Measurements from ENCODE around the gene MPG. TPM values are rescaled to one million over a fixed set of nuclear protein-coding genes. Genes with fewer than 3 reads are reported as not detected.

MPG gene
- polyA plus RNA-seq, 3 donors, result 32.5 to 86.9 (median 70.6) TPM

DNA sequence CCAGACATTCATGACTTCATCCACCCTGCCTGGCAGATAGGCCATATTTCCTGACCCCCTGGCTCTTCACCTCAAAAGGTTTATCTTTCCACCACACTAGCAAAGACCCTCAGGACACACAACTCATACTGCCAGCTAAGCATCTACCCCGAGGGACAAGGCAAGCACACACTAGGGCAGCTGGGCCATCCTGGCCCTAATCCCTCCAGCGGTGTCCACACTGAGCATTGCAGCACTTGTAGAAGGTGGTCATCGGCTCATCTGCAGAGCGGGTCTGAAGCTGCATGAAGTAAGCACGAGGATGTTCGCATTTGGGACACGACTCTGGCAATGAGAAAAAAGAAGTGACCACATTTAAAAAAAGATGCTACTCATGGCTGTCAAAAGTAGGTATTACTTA, 30.8 kb upstream of the MPG start:
- H3K9me3 ChIP-seq (replicated peaks in 1 of 2; ENCODE audit: control insufficient read depth in 1 of 2, insufficient read depth in 1 of 2, low read length in 2 of 2), result no peaks in the 10 kb centered on the region
- peaks cover 0 to 3% of the 10 kb centered on the region in 2 donors for H3K4me1 ChIP-seq (ENCODE audit: control insufficient read depth in 1 of 2, insufficient read depth in 2 of 2, low read length in 2 of 2)
- Mint-ChIP-seq H3K4me3 (no peak overlapping the region), H3K4me1 (peaks cover 18% of the 10 kb centered on the region), H3K27ac (peak overlapping the region in 2 of 7 donors; percentile 48 to 74), H3K27me3 (ENCODE audit: low read depth in 3 of 3) (peaks cover 0 to 5% (median 0%) of the 10 kb centered on the region in 3 donors), H3K36me3 (peaks cover 63 to 79% of the 10 kb centered on the region in 2 donors), H3K9me3 (no peaks in the 10 kb centered on the region)
- H3K9ac ChIP-seq (ENCODE audit: insufficient read depth, low read length, poor library complexity, severe bottlenecking), result no peak overlapping the region
- no peak for DNase-seq
- peaks cover 11% of the 10 kb centered on the region for H4K20me1 ChIP-seq (ENCODE audit: insufficient read depth, low read length)
- no peak overlapping the region for H3K27ac ChIP-seq (ENCODE audit: low read depth in 1 of 2, low read length in 2 of 2)
- no peak overlapping the region for H3K4me2 ChIP-seq (replicated peaks; ENCODE audit: extremely low read depth, low read length, poor library complexity, severe bottlenecking)
- no peak overlapping the region for H3K4me3 ChIP-seq (replicated peaks in 1 of 3; ENCODE audit: low read depth in 2 of 3, low read length in 3 of 3)
- peaks cover 50 to 72% of the 10 kb centered on the region in 2 donors for H3K36me3 ChIP-seq (replicated peaks in 1 of 2; ENCODE audit: control insufficient read depth in 1 of 2, insufficient read depth in 2 of 2, low read length in 2 of 2)
- no peaks in the 10 kb centered on the region for H3K27me3 ChIP-seq (ENCODE audit: control insufficient read depth in 2 of 2, insufficient read depth in 2 of 2, low read length in 2 of 2)
- intact Hi-C loops (cut with micrococcal nuclease), result no loop called here
- peaks cover 33% of the 10 kb centered on the region for H3K79me2 ChIP-seq (ENCODE audit: insufficient read depth, low read length)
- no peak for TF ChIP-seq CTCF (IDR thresholded peaks at IDR 0.05)
- no peak overlapping the region for H2AFZ ChIP-seq (ENCODE audit: insufficient read depth, low read depth, low read length, poor library complexity, severe bottlenecking)
- 96% methylated on average over 5 of the region's 7 CpGs for WGBS (ENCODE audit: insufficient coverage)

DNA sequence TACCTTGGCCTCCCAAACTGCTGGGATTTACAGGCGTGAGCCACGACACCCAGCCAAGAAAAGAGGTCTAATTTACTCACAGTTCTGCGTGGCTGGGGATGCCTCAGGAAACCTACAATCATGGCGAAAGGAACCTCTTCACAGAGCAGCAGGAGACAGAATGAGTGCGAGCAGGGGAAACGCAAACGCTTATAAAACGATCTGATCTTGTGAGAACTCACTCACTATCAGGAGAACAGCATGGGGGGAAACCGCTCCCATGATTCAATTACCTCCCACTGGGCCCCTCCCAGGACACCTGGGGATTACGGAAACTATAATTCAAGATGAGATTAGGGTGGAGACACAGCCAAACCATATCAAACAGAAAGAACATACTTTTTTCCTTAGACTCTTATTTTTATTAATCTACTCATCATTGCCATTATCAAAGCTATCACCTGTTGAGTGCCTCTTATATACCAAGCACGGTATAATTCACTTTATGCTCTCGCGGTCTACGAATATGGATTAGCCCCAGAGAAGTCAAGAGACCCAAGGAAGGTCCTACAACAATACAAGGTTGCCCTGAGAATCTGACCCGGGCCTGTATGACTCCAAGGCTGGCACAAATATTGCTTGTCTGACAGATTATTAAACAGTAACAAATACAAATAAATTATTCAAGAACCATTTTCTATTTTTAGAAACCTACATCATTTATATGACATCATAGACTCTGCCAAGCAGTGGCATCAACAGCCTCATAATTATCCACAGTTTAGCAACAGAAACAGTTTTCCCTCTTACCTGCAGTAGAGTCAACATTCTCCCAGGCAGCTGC, 27.0 kb upstream of the MPG start:
- peaks cover 0 to 5% (median 0%) of the 10 kb centered on the region in 3 donors for H3K27me3 Mint-ChIP-seq (ENCODE audit: low read depth in 3 of 3)
- no peak overlapping the region for H2AFZ ChIP-seq (ENCODE audit: insufficient read depth, low read depth, low read length, poor library complexity, severe bottlenecking)
- WGBS (ENCODE audit: insufficient coverage), result 93% methylated on average over 8 of the region's 15 CpGs
- H3K79me2 ChIP-seq (ENCODE audit: insufficient read depth, low read length), result peaks cover 58% of the 10 kb centered on the region
- H3K36me3 Mint-ChIP-seq, result peaks cover 36 to 47% of the 10 kb centered on the region in 2 donors
- no peaks in the 10 kb centered on the region for H3K9me3 ChIP-seq (replicated peaks in 1 of 2; ENCODE audit: control insufficient read depth in 1 of 2, insufficient read depth in 1 of 2, low read length in 2 of 2)
- no peak overlapping the region for H3K4me3 ChIP-seq (replicated peaks in 1 of 3; ENCODE audit: low read depth in 2 of 3, low read length in 3 of 3)
- peaks cover 11% of the 10 kb centered on the region for H4K20me1 ChIP-seq (ENCODE audit: insufficient read depth, low read length)
- TF ChIP-seq CTCF (IDR thresholded peaks at IDR 0.05), result no peak
- H3K27ac Mint-ChIP-seq, result peak overlapping the region in 2 of 7 donors; percentile 44 to 63
- no peaks in the 10 kb centered on the region for H3K27me3 ChIP-seq (ENCODE audit: control insufficient read depth in 2 of 2, insufficient read depth in 2 of 2, low read length in 2 of 2)
- H3K27ac ChIP-seq (ENCODE audit: low read depth in 1 of 2, low read length in 2 of 2), result no peak overlapping the region
- intact Hi-C loops (cut with micrococcal nuclease), result no loop called here
- no peak overlapping the region for H3K4me3 Mint-ChIP-seq
- no peak overlapping the region for H3K4me2 ChIP-seq (replicated peaks; ENCODE audit: extremely low read depth, low read length, poor library complexity, severe bottlenecking)
- H3K9ac ChIP-seq (ENCODE audit: insufficient read depth, low read length, poor library complexity, severe bottlenecking), result no peak overlapping the region
- H3K36me3 ChIP-seq (replicated peaks in 1 of 2; ENCODE audit: control insufficient read depth in 1 of 2, insufficient read depth in 2 of 2, low read length in 2 of 2), result peaks cover 27 to 44% of the 10 kb centered on the region in 2 donors
- H3K4me1 ChIP-seq (ENCODE audit: control insufficient read depth in 1 of 2, insufficient read depth in 2 of 2, low read length in 2 of 2), result peaks cover 11 to 20% of the 10 kb centered on the region in 2 donors
- H3K4me1 Mint-ChIP-seq, result peaks cover 23% of the 10 kb centered on the region
- H3K9me3 Mint-ChIP-seq, result peaks cover 0 to 2% (median 0%) of the 10 kb centered on the region in 7 donors
- no peak for DNase-seq
